ENCODE data around the gene PLCB1.
A peak's percentile ranks its signal among the peaks of the same experiment; 100 is the strongest.

PLCB1 gene

GRCh38 chr20:8129211-8129976 is 2.7 kb upstream of the PLCB1 start:
- DNase-seq: no peak

GRCh38 chr20:8130840-8131526 is 1.1 kb upstream of the PLCB1 start:
- DNase-seq: no peak

- peak in 1 of 2 donors; percentile 7 for DNase-seq
These were observed 631 bp downstream of the PLCB1 start for GRCh38 chr20:8132484-8133309.

- no peak for DNase-seq
These were observed 1.3 kb downstream of the PLCB1 start for GRCh38 chr20:8133310-8133768.

GRCh38 chr20:8133851-8134451 is 1.9 kb downstream of the PLCB1 start:
- no peak for DNase-seq

GRCh38 chr20:8139899-8140298 is 7.8 kb downstream of the PLCB1 start:
- no peak for DNase-seq

- no peak for DNase-seq
These were observed 11.4 kb downstream of the PLCB1 start for GRCh38 chr20:8143474-8143873.

- no peak for DNase-seq
These were observed 12.5 kb downstream of the PLCB1 start for GRCh38 chr20:8144282-8145245.

GRCh38 chr20:8145246-8146168 is 13.4 kb downstream of the PLCB1 start:
- no peak for DNase-seq

GRCh38 chr20:8147476-8147875 is 15.4 kb downstream of the PLCB1 start:
- no peak for DNase-seq

GRCh38 chr20:8148501-8148900 is 16.4 kb downstream of the PLCB1 start:
- DNase-seq: no peak

- DNase-seq: no peak
These were observed 18.5 kb downstream of the PLCB1 start for GRCh38 chr20:8150591-8150990.

- DNase-seq: no peak
These were observed 19.3 kb downstream of the PLCB1 start for GRCh38 chr20:8151372-8151771.

- DNase-seq: no peak
These were observed 20.1 kb downstream of the PLCB1 start for GRCh38 chr20:8152183-8152582.

GRCh38 chr20:8152847-8153246 is 20.8 kb downstream of the PLCB1 start:
- no peak for DNase-seq

- DNase-seq: no peak
These were observed 21.3 kb downstream of the PLCB1 start for GRCh38 chr20:8153281-8153908.

- DNase-seq: no peak
These were observed 22.6 kb downstream of the PLCB1 start for GRCh38 chr20:8154638-8155037.

- no peak for DNase-seq
These were observed 23.2 kb downstream of the PLCB1 start for GRCh38 chr20:8155229-8155628.

GRCh38 chr20:8155812-8156211 is 23.7 kb downstream of the PLCB1 start:
- no peak for DNase-seq
